Head of caudate nucleus (tissue), 42 donors: ENCODE measurements around the gene ZNF524.
"Not testable (repeated sequence)": the region's sequence is repeated elsewhere in the genome, so short reads cannot be mapped to it uniquely, and the experiment has no call there.

Experiments used
- DNase-seq, 42 donors: peaks; one replicate each; pipeline versions ENCODE4 v3.0.0 to v3.0.0-alpha.2; 2020 to 2021; ENCODE audit warnings: mixed read lengths in 7 of 42
- intact Hi-C: fragments of 100-400 bp; cut with DNase I; formaldehyde crosslinking; loops from one replicate; pipeline ENCODE4 v1.15.0; 2022

ZNF524 gene, protein sequence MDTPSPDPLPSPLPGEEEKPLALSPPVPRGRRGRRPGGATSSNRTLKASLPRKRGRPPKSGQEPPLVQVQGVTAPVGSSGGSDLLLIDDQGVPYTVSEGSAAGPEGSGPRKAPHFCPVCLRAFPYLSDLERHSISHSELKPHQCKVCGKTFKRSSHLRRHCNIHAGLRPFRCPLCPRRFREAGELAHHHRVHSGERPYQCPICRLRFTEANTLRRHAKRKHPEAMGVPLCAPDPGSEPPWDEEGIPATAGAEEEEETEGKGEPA

DNA sequence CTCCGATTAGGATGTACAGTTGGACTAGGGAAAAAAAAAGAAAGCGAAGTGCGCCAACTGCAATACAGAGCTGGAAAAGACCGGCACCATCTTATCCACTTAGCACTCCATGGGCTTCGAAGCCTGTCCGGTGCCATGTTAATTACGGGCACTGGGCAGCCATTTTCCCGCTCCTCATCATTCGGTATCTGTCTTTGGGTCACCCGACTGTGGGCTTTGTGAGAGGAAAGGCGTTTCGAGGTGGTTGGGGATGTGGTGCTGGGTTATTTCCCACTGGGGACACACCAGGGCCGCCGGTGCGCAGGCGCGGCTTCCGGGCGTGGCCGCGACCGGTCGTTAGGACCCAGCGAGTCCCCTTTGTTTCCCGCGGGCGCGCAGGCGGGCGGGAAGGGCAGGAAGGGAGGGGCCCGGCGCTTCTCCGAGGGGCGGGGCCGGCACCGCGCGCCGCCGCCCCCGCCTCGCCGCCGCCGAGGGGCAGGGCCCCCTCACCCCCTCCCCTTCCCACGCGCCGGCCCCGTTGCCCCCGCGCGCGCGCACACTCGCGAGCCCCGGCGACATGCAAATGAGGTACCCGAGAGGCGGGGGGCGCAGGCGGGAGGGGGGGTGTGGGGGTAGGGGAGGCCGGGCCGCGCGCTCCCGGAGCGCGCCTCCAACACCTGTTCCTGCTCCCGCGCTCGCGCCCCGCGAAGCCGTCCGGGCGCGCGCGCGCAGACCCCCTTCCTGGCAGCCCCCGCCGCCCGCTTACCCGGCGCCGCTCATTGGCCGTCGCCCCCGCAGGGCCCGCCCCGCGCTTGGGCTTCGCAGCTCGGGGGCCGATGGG lies at the start of gene ZNF524:
Gene ZNF524, plus strand, starts transcription at position 447 of the 820 bp plus-strand sequence. CDS start 1,825 bp downstream, outside the sequence.
- DNase-seq, result peak; percentile 79 to 95 (median 90)
- intact Hi-C loops, result loop anchor here (2.0 kb wide), 1 partner anchor 83 kb away; no protein-coding TSS in a partner anchor

DNA sequence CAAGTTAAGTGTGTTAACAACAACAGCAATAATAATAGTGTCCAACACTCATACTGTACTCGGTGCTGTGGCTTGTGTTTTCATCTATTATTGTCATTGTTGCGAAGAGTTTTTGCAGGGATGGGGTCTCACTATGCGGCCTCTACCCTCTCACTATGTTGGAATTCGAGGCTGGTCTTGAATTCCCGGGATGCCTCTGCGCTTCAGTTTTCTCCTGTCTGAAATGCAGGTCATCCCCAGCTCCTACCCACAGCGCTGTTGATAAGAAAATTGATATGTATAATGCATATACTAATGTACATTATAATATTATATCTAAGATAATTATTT lies 49.8 kb upstream of the ZNF524 start:
- no peak for DNase-seq
- intact Hi-C loops, result no loop called here

DNA sequence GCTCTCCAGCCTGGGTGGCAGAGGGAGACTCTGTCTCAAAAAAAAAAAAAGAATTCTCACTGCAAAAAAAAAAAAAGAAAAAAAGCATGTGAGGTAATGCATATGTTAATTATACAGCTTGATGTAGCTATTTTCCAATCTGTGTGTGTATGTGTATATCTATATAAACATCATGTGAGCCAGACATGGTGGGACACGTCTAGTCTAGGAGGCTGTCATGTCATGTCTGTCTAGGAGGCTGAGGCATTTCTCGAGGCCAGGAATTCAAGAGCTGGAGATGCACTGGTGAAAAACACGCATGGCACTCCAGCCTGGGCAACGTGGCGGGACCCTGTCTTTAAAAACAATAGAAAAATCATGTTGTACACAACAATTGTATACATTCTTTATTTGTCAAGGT lies 47.9 kb upstream of the ZNF524 start:
- no peak for DNase-seq
- intact Hi-C loops, result no loop called here

DNA sequence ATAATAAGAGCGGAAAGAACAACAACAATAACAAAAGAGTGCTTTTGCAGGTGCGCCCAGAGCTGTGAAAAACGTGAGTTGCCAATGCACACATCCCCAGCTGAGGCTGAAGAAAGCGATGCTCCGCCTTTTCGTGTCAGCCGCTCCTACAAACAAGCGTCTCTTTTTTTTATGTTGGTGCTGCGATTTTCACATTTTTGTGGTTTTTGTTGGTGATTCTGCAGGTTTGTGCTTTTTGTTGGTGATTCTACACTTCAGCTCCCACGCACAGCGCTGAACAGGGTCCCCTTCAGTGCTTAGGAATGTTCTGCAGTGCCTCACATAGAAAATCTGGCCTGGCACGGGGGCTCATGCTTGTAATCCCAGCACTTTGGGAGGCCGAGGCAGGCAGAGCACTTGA lies 47.5 kb upstream of the ZNF524 start:
- DNase-seq, result no peak
- intact Hi-C loops, result no loop called here

DNA sequence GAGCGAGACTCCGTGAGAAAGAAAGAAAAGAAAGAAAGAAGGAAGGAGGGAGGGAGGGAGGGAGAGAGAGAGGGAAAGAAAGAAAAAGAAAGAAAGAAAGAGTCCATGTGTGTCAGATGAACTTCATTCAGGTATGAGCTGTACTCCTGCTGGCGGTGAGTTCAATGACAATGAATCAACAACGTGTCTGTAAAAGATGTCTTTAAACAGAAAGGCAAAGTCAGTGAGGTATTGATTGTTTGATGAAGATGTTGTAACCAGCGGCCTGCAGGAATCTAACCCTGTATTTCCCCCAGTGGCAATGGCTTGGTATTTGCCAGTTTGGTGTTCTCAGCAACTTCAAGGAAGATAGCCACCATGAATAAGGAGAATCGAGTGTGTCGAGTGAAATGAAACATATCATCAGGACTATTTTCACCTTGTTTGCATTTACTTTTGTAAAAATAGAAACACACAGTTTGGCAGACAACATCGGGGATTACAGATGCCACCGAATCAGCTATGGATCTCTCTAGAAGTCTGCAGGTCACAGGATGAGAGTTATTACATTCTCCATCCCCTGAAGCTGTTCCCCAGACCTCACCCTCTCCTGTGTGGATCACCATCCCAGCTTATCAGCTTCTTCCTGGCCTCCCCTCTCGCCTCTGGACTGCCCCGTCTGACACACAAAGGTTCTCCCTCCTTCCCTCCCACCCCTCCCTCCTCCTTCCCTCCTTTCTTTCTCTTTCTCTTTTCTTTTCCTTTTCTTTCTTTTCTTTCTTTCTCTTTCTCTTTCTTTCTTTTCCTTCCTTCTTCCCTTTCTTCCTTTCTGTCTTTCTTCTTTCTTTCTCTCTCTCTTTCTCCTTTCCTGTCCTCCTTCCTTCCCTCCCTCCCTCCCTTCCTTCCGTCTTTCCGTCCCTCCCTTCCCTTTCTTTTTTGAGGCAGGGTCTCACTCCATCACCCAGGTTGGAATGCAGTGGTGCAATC lies 46.6 kb upstream of the ZNF524 start:
- intact Hi-C loops, result no loop called here
- no peak for DNase-seq

DNA sequence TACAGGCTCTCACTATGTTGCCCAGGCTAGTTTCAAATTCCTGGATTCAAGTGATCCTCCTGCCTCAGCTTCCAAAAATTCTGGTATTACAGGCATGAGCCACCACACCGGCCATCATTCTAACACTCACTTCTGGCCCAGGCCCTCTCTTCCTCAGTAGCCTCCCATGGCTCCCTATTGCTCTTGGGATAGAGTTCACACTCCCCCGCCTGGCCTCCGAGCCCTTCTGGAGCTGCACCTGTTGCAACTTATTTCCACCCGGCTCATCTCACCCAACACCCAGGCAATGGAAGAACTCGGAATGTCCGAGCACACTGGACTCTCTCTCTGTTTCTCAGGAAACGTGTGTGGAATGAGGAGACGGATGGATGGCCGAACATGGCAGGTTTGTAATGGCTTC lies 45.8 kb upstream of the ZNF524 start:
- no peak for DNase-seq
- intact Hi-C loops, result no loop called here

DNA sequence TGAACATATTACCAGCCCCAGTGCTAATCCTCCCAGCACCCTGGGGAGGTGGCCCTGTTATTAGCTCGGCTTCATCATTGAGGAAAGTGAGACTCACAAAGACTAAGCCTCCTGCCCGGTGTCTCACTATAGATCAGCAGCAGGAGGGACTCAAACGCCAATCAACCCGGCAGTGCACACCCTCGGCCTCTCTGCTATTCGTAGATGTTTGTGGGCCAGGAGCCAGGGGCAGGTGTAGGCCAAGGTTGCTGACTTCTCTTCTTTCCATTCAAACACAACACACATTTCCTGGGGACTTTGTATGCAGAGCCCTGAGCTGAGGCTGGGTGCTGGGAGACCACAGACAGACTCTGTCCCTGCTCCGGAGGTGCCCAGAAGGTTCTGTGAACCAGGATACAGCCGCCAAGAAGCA lies 45.3 kb upstream of the ZNF524 start:
- no peak for DNase-seq
- intact Hi-C loops, result no loop called here

DNA sequence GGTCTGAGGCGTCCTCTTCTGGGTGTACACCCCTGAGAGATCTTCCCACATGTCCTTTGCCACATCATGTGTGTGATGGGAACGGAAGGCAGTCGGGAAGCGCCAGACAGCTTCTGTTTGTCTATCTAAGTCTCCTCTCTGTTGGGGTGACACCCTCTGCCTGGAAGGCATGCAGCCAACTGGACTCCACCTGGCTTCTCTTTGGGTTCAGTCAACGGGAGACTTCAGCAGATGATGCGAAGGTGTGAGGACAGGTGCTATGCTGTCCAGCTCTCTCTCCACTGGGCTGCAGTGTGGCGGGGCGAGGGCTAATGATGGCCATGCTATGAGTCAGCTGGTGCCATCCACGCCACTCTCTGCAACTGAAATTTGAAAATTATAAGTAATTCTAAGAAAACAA lies 40.4 kb upstream of the ZNF524 start:
- no peak for DNase-seq
- intact Hi-C loops, result no loop called here

DNA sequence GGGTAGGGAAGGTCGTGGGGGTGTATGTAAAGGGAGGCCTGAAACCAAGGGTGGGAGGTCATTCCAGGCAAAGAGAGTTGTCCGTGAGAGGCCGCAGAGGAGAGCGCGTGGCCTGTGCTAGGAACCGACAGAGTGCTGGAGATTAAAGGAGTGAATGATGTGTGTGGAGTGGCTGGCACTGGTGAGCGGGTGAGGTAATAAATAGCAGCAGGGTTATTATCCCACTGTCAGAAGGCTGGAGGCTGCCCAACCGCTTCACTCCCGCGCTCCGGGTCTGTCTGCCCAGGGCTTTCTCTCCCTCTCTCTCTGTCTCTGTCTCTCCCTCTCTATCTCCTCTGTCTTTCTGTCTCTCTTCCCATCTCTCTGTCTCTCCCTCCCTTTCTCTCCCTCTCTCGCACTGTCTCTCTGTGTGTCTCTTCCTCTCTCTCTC lies 36.8 kb upstream of the ZNF524 start:
- no peak for DNase-seq
- intact Hi-C loops, result no loop called here

DNA sequence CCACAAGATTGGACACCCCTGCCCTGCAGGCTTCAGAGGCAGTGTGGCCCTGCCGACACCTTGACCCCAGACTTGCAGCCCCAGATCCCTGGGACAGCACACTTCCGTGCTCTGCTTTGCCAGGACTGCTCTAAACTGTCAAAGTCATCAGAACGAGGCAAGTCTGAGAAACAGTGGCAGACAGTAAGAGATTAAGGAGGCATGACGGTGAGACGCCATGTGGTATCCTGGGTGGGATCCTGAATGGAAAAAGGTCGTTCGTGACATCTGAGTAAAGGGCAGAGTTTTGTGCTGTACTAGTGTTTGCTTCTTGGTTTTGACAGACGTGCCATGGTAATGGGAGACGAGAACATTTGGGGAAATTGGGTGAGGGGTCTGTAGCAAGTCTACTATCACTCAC lies 33.3 kb upstream of the ZNF524 start:
- DNase-seq, result no peak
- intact Hi-C loops, result no loop called here

DNA sequence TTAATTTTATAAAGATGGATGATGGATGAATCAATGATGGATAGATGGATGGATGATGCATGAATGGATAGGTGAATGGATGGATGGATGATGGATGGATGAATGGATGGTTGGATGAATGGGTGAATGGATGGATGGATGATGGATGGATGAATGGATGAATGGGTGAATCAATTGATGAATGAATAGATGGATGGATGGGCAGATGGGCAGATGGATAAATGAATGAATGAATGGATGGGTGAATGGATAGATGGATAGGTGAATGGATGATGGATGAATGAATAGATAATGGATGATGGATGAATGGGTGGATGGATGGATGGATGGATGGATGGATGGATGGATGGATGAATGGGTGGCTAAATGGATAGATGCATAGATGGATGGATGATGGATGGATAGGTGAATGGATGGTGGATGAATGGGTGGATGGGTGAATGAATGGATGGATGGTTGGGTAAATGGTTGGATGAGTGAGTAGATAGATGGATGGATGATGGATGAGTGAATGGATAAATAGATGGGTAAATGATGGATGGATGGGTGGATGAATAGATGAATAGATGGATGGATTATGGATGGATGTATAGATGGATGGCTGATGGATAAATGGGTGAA lies 32.3 kb upstream of the ZNF524 start:
- intact Hi-C loops, result no loop called here
- no peak for DNase-seq

DNA sequence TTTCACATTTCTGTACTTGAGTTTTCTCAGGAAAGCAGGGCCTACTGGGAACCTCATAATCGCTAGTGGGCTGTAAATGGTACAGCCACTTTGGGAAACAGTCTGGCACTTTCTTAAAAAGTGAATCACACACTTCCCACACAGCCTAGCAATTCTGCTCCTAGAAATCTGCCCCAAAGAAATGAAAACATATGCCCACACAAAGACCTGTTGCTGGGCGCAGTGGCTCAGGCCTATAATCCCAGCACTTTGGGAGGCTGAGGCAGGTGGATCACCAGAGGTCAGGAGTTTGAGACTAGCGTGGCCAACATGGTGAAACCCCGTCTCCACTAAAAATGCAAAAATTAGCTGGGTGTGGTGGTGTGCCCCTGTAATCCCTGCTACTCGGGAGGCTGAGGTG lies 30.6 kb upstream of the ZNF524 start:
- intact Hi-C loops, DNase-seq: not testable (repeated sequence)

DNA sequence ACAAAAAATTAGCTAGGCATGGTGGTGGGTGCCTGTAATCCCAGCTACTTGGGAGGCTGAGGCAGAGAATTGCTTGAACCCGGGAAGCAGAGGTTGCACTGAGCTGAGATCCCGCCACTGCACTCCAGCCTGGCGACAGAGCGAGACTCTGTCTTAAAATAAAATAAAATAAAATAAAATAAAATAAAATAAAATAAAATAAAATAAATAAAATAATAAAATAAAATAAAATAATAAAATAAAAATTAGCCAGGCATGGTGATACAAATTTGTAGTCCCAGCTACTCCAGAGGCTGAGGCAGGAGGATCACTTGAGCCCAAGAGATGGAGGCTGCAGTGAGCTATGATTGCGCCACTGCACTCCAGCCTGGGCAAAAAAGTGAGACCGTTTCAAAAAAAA lies 26.2 kb upstream of the ZNF524 start:
- DNase-seq, intact Hi-C loops: not testable (repeated sequence)

DNA sequence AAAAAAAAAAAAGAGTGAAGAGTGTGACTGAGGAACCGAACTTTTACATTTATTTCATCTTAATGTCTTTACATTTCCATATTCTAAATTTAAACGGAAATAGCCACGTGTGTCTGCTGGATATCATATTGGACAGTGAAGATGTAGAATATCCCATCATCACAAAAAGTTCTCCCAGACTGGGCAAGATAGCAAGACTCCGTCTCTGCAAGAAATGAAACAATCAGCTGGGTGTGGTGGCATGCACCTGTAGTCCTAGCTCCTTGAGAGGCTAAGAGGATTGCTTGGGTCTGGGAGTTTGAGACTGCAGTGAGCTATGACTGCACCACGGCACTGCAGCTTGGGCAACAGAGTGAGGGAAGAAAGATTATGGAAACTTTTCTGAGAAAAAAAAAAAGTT lies 23.3 kb upstream of the ZNF524 start:
- DNase-seq, result no peak
- intact Hi-C loops, result no loop called here

DNA sequence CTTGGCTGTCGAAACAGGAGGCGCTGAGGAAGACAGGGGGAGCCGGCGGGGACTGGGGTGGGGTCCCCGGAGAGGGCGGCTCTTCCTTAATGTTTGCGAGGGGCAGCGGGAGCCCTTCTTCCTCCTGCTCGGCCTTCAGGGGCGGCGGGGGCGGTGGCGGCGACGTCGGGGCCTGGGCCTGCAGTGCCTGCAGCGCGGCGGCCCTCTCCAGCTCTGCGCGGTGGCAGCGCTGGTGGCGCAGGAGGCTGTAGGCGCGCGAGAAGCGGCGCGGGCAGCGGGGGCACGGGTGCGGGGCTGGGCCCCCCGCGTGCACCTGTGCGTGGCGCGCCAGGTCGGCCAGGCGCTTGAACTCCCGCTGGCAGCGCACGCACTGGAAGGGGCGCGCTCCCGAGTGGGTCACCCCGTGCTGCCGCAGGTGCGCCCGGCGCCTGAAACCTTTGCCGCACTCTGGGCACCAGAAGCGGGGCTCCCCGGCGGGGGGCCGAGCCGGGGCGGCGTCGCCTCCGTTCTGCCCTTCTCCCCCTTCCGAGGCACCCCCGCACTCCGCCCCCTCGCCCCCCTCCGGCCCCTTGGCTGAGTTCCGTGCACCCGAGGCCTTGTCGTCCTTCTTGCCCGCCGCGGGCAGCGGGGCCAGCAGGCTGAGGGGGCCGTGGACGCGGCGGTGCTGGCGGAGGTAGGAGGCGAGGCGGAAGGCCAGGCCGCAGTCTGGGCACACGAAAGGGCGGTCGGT lies 21.9 kb upstream of the ZNF524 start:
- DNase-seq, result no peak
- intact Hi-C loops, result no loop called here

DNA sequence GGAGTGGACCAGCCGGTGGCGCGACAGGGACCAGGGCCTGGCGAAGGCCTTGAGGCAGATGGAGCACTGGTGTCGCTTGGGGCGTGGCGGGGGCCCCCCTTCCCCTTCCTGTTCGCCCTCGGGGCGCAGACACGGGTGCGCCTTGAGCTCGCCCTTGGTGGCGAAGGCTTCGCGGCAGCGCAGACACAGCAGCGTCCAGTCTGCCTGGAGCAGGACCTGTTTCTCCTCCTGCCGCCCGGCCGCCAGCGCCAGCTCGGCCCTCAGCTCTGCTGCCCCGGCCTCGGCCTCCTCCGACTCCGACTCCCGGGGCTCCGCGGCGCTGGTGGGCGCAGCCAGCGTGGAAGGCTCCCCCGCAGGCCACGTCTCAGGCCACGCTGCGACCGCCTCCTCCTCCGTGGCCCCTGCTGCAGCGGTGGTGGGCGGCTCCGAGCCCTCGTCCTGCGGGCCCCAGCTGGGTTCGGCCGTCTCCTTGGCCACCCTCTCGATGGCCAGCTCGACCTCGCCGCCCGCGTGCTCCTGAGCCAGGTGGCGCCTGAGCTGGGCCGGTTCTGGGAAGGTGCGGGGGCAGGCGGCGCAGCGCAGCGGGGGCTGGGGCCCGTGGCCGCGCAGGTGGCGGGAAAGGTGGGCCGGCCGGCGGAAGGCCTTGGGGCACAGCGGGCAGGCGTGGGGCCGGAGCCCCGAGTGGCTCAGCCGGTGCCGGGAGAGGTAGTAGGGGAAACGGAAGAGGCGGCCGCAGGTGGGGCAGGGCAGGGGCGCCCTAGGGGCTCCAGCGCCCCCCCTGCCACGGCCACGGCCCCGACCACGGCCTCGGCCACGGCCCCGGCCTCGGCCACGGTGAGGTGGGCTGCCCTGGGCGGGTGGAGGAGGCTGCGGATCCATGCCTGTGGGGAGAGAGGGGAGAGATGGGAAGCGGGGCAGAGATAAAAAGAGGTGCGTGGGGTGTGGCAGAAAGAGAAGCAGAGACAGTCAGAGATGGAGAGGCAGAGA lies 21.0 kb upstream of the ZNF524 start:
- no peak for DNase-seq
- intact Hi-C loops, result no loop called here
